Measurements from ENCODE around the gene ABCC4. TPM values are rescaled to one million over a fixed set of nuclear protein-coding genes. Genes with fewer than 3 reads are reported as not detected.

The ABCC4 gene
- total and polyA plus RNA-seq, 9 of the 15 experiments (the other 6 are each of a cell fraction or from before 2014, with no cell fraction given): 9.4 to 46.1 (median 25.4) TPM

- TF ChIP-seq FOS (IDR thresholded peaks at IDR 0.05; ENCODE audit: extremely low read depth, insufficient read length) (no peak), SNAPC5 (CRISPR knock-in tag; IDR thresholded peaks at IDR 0.05) (no peak), TSHZ1 (CRISPR knock-in tag; IDR thresholded peaks at IDR 0.05) (no peak), ZNF197 (CRISPR knock-in tag; IDR thresholded peaks at IDR 0.05; ENCODE audit: low read depth) (no peak), THRAP3 (IDR thresholded peaks at IDR 0.05; ENCODE audit: borderline replicate concordance) (no peak), HDAC2 (IDR thresholded peaks at IDR 0.05) (no peak), DEAF1 (CRISPR knock-in tag; IDR thresholded peaks at IDR 0.05) (no peak), ERF (CRISPR knock-in tag; IDR thresholded peaks at IDR 0.05) (no peak), FOXJ2 (tag; IDR thresholded peaks at IDR 0.05) (no peak), RAD51 (IDR thresholded peaks at IDR 0.05; ENCODE audit: borderline replicate concordance, low read depth) (peak; percentile 47; the same call in 1 of the 2 replicates), GABPB1 (CRISPR knock-in tag; IDR thresholded peaks at IDR 0.05) (no peak), TRIM25 (IDR thresholded peaks at IDR 0.05; ENCODE audit: borderline replicate concordance) (no peak), KHSRP (IDR thresholded peaks at IDR 0.05) (no peak), TAF15 (IDR thresholded peaks at IDR 0.05; ENCODE audit: low read depth, low read length) (no peak), ZNF253 (CRISPR knock-in tag; conservative IDR thresholded peaks at IDR 0.05) (no peak), ATF2 (CRISPR knock-in tag; IDR thresholded peaks at IDR 0.05) (no peak), ELK3 (CRISPR knock-in tag; IDR thresholded peaks at IDR 0.05) (no peak), ZBTB2 (IDR thresholded peaks at IDR 0.05) (no peak)
These were observed 93.4 kb downstream of the ABCC4 start (continued) for GRCh38 chr13:95207769-95208366.

Data from K562 (cell line).